Measurements from ENCODE around the gene SEMA3D. TPM values are rescaled to one million over a fixed set of nuclear protein-coding genes. Genes with fewer than 3 reads are reported as not detected.
A peak's percentile ranks its signal among the peaks of the same experiment; 100 is the strongest.

Gene SEMA3D
- total RNA-seq, 1 donor from 2014 or later: 1.4 TPM

- H3K4me1 Mint-ChIP-seq (ENCODE audit: low read depth): no peaks in the 10 kb centered on the region
- H3K9me3 Mint-ChIP-seq (ENCODE audit: low read depth): no peaks in the 10 kb centered on the region
- TF ChIP-seq CTCF (IDR thresholded peaks at IDR 0.05): no peak
- no peak for DNase-seq (ENCODE audit: low spot score)
- H3K27me3 Mint-ChIP-seq (ENCODE audit: low read depth): no peaks in the 10 kb centered on the region
- no peak overlapping the region for H3K27ac Mint-ChIP-seq (ENCODE audit: unreplicated experiment)
- no peaks in the 10 kb centered on the region for H3K36me3 Mint-ChIP-seq (ENCODE audit: low read depth)
- H3K4me3 Mint-ChIP-seq (ENCODE audit: unreplicated experiment): no peak overlapping the region
These were observed 140.3 kb downstream of the SEMA3D start for GRCh38 chr7:85046534-85046933.

- peak; percentile 98 for TF ChIP-seq CTCF (IDR thresholded peaks at IDR 0.05)
- DNase-seq (ENCODE audit: low spot score): no peak
- no peaks in the 10 kb centered on the region for H3K4me1 Mint-ChIP-seq (ENCODE audit: low read depth)
- no peaks in the 10 kb centered on the region for H3K36me3 Mint-ChIP-seq (ENCODE audit: low read depth)
- no peaks in the 10 kb centered on the region for H3K9me3 Mint-ChIP-seq (ENCODE audit: low read depth)
- H3K27ac Mint-ChIP-seq (ENCODE audit: unreplicated experiment): no peak overlapping the region
- no peaks in the 10 kb centered on the region for H3K27me3 Mint-ChIP-seq (ENCODE audit: low read depth)
- no peak overlapping the region for H3K4me3 Mint-ChIP-seq (ENCODE audit: unreplicated experiment)
These were observed 145.1 kb downstream of the SEMA3D start for GRCh38 chr7:85041605-85042216.

- no peaks in the 10 kb centered on the region for H3K4me1 Mint-ChIP-seq (ENCODE audit: low read depth)
- no peak overlapping the region for H3K27ac Mint-ChIP-seq (ENCODE audit: unreplicated experiment)
- no peaks in the 10 kb centered on the region for H3K9me3 Mint-ChIP-seq (ENCODE audit: low read depth)
- no peaks in the 10 kb centered on the region for H3K27me3 Mint-ChIP-seq (ENCODE audit: low read depth)
- no peak for DNase-seq (ENCODE audit: low spot score)
- peak; percentile 13 for TF ChIP-seq CTCF (IDR thresholded peaks at IDR 0.05)
- no peaks in the 10 kb centered on the region for H3K36me3 Mint-ChIP-seq (ENCODE audit: low read depth)
- no peak overlapping the region for H3K4me3 Mint-ChIP-seq (ENCODE audit: unreplicated experiment)
These were observed 147.5 kb downstream of the SEMA3D start for GRCh38 chr7:85039196-85039923.

- Mint-ChIP-seq H3K36me3 (ENCODE audit: low read depth) (no peaks in the 10 kb centered on the region), H3K4me3 (ENCODE audit: unreplicated experiment) (no peak overlapping the region), H3K9me3 (ENCODE audit: low read depth) (no peaks in the 10 kb centered on the region), H3K27ac (ENCODE audit: unreplicated experiment) (no peak overlapping the region), H3K27me3 (ENCODE audit: low read depth) (no peaks in the 10 kb centered on the region), H3K4me1 (ENCODE audit: low read depth) (no peaks in the 10 kb centered on the region)
- DNase-seq (ENCODE audit: low spot score): no peak
- TF ChIP-seq CTCF (IDR thresholded peaks at IDR 0.05): no peak
These were observed 148.4 kb downstream of the SEMA3D start for GRCh38 chr7:85038466-85038865.

- no peak overlapping the region for H3K27ac Mint-ChIP-seq (ENCODE audit: unreplicated experiment)
These were observed 153.6 kb downstream of the SEMA3D start for GRCh38 chr7:85033263-85033662.

More at GRCh38 chr7:85033263-85033662, 153.6 kb downstream of the SEMA3D start:
- peaks cover 9% of the 10 kb centered on the region for H3K4me1 Mint-ChIP-seq (ENCODE audit: low read depth)
- TF ChIP-seq CTCF (IDR thresholded peaks at IDR 0.05): no peak
- no peaks in the 10 kb centered on the region for H3K36me3 Mint-ChIP-seq (ENCODE audit: low read depth)
- no peaks in the 10 kb centered on the region for H3K9me3 Mint-ChIP-seq (ENCODE audit: low read depth)
- DNase-seq (ENCODE audit: low spot score): no peak
- no peak overlapping the region for H3K4me3 Mint-ChIP-seq (ENCODE audit: unreplicated experiment)
- no peaks in the 10 kb centered on the region for H3K27me3 Mint-ChIP-seq (ENCODE audit: low read depth)
